PC-9 (cell line): ENCODE measurements around the gene GSTA4.

Experiments
- EZH2 ChIP-seq: fragments of 200-600 bp; sonication (generic); IDR thresholded peaks from 2 replicates; pipeline ENCODE4 v1.8.0; 2017; ENCODE audit warnings: antibody characterized with exemption, low read depth
- TF ChIP-seq, protein P1 (sequence below): fragments of 200-600 bp; sonication (generic); conservative IDR thresholded peaks from 2 replicates; pipeline ENCODE4 v1.6.1; 2017; ENCODE audit warnings: mixed run types, antibody characterized with exemption, mild to moderate bottlenecking, moderate library complexity

DNA sequence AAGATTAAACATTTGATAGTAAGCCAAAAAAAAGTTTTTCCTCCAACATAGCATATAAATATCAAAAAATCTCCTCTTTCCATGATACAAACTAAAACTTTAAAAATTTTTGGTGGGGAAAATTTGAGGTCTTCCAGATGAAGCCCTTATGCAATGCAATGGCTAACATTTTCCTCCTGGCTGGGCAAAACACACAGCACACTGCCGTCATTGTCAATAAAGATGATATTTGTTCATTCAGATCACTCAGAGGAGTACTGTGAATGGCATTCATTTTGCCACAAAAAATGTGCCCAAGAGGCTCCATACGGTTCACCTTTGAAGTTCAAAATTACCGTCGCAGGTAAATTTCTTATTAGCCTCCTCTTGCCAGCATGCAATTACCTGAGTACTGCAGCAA lies 36.2 kb upstream of the GSTA4 start:
- TF ChIP-seq, protein P1, sequence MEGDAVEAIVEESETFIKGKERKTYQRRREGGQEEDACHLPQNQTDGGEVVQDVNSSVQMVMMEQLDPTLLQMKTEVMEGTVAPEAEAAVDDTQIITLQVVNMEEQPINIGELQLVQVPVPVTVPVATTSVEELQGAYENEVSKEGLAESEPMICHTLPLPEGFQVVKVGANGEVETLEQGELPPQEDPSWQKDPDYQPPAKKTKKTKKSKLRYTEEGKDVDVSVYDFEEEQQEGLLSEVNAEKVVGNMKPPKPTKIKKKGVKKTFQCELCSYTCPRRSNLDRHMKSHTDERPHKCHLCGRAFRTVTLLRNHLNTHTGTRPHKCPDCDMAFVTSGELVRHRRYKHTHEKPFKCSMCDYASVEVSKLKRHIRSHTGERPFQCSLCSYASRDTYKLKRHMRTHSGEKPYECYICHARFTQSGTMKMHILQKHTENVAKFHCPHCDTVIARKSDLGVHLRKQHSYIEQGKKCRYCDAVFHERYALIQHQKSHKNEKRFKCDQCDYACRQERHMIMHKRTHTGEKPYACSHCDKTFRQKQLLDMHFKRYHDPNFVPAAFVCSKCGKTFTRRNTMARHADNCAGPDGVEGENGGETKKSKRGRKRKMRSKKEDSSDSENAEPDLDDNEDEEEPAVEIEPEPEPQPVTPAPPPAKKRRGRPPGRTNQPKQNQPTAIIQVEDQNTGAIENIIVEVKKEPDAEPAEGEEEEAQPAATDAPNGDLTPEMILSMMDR = no peak
- no peak for TF ChIP-seq EZH2
